ENCODE data around the gene RNF207.

GRCh38 chr1:6166655-6167390 lies 39.1 kb upstream of the RNF207 start:
- TF ChIP-seq GATA2 (IDR thresholded peaks at IDR 0.05; ENCODE audit: low read depth, low read length) (no peak), GATA3 (IDR thresholded peaks at IDR 0.05; ENCODE audit: low read depth, low read length) (no peak)
